ENCODE results near the gene LAMA3.

LAMA3 gene

DNA sequence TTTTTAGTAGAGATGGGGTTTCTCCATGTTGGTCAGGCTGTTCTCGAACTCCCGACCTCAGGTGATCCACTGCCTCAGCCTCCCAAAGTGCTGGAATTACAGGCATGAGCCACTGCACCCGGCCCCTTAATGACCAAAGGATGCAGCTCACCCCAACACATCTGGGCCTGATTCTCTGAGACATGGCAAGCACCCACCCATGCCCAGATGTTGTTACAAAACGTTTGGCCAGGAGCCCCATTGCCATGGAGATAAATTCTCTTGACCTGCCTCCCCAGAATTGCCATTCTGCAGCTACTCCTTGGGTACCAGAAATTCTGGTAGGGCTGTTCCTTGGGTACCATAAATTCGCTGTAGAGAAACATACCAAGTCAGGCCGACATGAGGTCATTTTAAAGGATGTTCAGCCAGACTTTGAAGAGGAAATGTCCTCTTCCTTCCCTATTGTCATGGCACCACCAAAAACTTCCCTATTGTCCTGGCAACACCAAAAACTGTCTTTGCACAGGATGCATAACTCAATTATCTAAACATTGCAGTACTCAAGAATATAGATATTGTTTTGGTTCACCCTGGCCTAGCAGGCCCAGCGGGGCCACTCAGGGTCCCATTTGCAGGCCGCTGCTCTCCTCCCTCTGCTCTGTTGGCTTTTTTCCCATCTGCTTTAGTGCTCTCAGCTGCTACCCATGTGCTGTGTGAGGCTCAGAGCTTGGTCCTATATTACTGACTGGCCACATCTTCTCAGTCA, 164.4 kb downstream of the LAMA3 start:
- TF ChIP-seq, protein P1, sequence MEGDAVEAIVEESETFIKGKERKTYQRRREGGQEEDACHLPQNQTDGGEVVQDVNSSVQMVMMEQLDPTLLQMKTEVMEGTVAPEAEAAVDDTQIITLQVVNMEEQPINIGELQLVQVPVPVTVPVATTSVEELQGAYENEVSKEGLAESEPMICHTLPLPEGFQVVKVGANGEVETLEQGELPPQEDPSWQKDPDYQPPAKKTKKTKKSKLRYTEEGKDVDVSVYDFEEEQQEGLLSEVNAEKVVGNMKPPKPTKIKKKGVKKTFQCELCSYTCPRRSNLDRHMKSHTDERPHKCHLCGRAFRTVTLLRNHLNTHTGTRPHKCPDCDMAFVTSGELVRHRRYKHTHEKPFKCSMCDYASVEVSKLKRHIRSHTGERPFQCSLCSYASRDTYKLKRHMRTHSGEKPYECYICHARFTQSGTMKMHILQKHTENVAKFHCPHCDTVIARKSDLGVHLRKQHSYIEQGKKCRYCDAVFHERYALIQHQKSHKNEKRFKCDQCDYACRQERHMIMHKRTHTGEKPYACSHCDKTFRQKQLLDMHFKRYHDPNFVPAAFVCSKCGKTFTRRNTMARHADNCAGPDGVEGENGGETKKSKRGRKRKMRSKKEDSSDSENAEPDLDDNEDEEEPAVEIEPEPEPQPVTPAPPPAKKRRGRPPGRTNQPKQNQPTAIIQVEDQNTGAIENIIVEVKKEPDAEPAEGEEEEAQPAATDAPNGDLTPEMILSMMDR (conservative IDR thresholded peaks at IDR 0.05) = no peak
- TF ChIP-seq ZFX (IDR thresholded peaks at IDR 0.05) = no peak
- H3K27ac ChIP-seq = peak overlapping the region; percentile 51

DNA sequence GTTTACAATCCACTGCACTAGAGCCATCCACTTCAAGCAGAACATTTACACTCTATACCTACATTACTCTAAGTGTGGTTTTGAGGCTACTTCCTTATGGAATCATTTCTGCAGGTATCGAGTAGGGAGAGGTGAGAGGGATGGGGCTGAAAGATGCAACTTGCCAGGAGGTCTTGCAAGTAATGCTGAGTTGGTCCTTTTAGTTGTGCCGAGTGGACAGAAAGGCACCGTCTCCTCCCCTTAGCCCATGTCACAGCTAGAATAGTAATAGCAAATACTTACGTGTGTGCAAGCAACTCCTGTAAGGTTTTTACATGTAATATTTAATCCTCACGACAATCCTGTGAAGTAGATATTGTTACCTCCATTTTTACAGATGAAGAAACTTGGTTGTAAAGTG, 166.5 kb downstream of the LAMA3 start:
- no peak for TF ChIP-seq ZFX (IDR thresholded peaks at IDR 0.05)
- no peak overlapping the region for H3K27ac ChIP-seq

DNA sequence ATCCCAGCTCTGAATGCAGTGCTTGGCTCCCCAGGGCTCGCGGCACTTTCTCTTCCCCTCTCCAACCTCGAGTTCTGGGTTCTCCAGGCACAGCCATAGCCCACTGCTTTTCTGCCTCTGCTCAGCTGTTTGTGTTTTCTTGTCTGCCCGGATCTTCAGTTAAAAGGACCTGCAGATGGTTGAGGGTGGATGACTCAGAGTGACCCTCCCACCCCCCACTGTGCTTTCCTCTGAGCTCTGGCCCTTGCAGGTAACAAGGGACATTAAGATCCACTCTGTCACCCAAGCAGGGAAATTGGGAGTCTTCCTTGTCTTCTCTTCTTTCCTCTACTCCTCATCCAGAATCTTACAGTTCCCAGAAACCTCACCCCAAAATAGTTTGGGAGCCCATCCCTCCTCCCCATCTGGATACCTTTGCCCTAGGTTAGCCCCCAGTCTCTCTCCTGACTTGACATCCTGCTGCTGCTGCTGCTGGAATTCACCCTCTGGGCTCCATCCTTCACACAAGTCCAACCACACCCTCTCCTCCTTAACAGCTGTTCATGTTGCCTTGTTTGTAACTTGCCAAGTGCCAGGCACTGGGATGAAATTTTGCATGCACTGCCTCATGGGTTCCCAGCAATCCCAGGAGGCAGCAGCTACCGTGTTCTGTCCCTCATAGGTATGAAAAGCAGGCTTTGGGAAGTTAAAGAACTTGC, 167.4 kb downstream of the LAMA3 start:
- no peak overlapping the region for H3K27ac ChIP-seq
- TF ChIP-seq, protein P1 (conservative IDR thresholded peaks at IDR 0.05) = no peak
- no peak for TF ChIP-seq ZFX (IDR thresholded peaks at IDR 0.05)

DNA sequence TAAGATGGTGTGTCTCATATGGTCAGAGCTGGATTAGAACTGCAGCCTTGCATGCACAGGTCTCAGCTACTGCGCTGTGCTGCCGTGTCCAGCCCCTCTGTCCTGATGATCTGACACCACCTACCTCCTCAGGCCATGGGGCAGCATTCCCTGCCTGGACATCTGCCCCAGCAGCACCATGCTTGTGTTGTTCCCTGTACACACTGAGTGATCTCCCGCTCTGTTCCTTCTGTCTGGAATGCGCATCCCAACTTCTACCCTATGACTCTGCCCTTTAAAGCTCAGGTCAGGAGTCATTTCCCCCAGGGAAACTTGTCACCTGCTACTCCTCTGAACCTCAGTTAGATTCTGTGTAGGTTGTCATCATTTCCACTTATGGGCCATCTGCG, 167.9 kb downstream of the LAMA3 start:
- TF ChIP-seq ZFX (IDR thresholded peaks at IDR 0.05) = no peak
- TF ChIP-seq, protein P1 (conservative IDR thresholded peaks at IDR 0.05) = no peak
- no peak overlapping the region for H3K27ac ChIP-seq

DNA sequence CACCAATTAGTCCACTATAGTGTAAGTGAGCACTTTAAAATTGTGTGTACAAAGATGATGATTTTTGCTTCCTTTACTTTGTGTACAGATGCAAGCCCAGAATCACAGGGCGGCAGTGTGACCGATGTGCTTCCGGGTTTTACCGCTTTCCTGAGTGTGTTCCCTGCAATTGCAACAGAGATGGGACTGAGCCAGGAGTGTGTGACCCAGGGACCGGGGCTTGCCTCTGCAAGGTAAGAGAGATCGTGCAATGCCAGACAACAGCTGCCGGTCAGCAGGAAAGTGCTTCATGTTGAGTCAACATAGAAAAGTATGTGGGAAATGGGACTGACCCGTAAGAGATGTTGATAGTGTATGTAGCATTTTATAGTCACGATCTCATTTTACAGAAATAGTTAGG, 168.5 kb downstream of the LAMA3 start:
- no peak overlapping the region for H3K27ac ChIP-seq
- TF ChIP-seq, protein P1 (conservative IDR thresholded peaks at IDR 0.05) = no peak
- TF ChIP-seq ZFX (IDR thresholded peaks at IDR 0.05) = no peak

DNA sequence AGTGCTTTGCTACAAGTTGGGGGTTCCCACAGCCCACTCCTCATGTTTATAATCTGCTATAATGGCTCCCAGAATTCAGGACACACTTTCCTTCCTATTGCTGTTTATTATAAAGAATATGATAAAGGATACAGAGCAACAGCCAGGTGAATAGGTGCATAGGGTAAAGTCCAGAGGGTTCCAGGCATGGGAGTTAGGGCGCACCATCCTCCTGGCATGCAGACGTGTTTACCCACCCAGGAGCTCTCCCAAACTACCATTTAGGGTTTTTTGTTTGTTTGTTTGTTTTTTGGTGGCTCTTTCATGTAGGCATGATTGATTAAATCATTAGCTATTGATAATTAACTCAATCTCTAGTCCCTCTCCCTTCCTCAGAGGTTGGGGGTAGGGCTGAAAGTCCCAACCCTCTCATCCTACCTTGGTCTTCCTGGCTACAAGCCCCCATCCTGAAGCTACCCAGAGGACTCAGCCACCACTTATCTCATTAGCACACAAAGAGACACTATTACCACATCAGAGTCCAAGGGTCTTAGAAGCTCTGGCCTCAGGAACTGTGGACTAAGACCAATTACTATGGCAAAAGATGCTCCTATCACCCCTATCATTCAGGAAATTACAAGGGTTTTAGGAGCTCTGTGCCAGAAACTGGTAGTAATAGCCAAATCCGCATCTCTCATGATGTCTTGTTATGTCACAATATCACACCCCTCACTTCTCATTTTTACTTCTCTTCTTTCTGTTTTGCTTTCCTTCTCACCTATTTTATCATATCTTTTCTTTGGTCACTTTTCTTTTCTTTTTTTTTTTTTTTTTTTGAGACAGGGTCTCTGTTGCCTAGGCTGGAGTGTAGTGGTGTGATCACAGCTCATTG, 170.4 kb downstream of the LAMA3 start:
- H3K27ac ChIP-seq = no peak overlapping the region
- no peak for TF ChIP-seq ZFX (IDR thresholded peaks at IDR 0.05)
- TF ChIP-seq, protein P1 (conservative IDR thresholded peaks at IDR 0.05) = no peak

DNA sequence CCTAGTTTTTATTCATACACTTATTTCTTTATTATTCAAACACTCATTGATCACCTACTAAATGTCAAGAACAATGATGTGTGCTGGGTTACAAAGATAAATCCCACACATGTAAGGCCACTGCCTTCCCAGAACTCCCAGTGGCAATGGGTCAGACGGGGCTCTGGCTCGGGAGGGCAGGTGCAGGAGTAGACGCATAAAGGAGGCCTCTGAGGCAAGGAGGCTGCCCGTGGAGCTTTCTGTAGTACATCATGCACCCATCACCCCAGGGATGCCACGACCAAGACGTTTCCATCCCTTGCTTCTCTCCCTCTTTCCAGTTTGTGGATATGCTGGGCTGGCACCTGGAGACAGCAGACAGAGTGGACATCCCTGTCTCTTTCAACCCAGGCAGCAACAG, 172.1 kb downstream of the LAMA3 start:
- TF ChIP-seq ZFX (IDR thresholded peaks at IDR 0.05) = no peak
- TF ChIP-seq, protein P1 (conservative IDR thresholded peaks at IDR 0.05) = no peak
- no peak overlapping the region for H3K27ac ChIP-seq

Data from C4-2B (cell line).